OCI-M2 (cell line): ENCODE results near the gene ADM2.
"Not testable (repeated sequence)": the region's sequence is repeated elsewhere in the genome, so short reads cannot be mapped to it uniquely, and the experiment has no call there.

Experiments
- DNase-seq: peaks from one replicate; lab custom pipeline; 2025; ENCODE audit not compliant: unreplicated experiment; lab: John Stamatoyannopoulos, UW

Gene ADM2

DNA sequence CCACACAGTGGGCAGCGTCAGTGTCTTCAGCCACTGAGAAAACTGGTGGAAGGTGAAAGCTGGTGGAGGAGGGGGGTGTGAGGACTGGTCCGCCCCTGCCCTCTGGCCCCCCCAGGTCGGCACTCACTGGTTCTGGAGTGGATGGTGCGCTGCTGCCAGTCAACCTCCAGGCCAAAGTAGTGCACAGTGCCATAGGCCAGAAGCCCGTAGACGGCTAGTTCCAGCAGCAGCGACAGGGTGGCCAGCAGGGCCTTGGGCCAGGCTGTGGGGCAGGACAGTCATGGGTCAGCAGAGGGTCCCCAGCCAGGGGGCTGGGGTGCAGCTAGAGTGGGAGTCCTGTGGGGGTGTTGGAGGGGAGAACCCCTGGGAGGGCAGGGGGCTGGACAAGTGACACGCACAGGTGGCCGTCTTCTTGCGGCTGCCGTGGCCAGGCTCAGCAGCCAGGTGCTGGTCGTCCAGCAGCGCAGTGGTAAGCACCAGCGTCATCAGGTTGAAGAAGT lies 24.0 kb downstream of the ADM2 start:
- no peak for DNase-seq

DNA sequence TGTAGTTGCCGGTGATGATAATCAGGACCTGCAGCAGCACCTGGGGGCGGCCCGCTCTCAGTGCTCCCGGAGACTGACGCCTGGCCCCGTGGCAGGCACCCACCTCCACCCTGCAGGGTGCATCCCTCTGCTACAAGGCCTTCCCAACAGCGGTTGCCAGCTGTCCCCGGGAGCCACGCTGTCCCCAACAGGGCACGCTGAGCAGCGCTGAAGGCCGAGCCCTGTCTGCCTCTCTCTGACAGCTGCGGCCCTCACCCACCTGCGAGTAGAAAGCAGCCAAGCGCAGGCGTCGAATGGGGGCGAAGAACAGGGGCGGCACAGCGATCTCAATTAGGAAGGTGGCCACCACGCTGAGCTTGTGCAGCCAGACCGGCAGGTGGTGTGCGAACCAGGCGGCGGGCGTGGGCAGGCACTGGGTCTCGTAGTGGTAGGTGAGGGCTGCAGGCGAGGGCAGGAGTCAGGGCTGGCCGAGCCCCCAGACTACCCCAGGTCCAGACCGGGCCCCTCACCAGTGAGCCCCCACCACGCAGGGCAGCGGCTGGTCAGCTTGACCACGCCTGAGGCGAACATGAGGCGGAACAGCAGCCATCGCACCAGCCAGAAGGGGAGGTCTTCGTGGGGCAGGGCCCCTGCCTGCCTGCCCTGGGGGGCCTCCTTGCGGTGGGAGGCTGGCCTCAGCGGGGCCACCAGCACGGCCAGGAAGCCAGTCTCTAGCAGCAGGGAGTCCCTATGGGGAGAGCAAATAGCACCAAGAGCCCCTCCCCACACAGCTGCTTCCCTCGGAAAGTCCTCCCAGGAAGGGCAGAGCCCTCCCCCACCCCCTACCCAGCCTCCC lies 24.6 kb downstream of the ADM2 start:
- no peak for DNase-seq

DNA sequence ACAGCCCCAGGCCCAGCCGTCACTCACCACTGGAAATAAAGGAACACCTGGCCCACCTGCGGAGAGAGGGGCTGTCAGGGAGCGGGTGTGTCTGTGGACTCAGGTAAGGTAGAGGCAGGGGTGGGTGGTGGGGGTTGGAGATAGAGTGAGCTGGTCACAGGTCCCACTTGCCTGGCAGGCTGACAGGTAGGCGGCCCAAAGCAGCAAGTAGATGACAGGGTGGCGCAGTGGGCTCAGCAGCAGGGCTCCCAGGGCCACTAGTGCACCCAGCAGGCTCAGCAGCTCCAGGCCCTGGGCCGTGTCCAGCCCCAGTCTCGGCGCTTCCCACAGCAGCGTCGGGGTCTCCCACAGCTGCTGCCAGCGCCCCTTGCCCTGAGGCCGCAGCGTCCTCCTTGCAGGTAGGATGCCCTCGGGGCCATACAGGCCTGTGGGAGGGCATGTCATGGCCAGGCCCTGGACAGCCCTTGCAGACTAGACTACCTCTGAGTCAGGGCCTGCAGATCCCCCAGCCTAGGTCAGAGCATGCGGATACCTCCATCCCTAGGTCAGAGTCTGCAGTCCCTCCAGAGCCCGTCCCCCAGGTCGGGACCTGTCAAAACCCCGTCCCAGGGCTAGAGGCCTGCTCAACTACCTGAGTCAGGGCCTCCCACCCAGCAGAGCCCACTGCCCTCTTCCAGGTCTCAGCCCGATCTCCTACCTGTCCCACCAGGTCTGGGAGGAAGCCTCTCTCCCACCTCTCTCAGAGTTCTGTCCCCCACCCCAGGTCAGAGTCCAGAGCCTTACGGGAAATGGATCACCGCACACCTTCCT lies 25.5 kb downstream of the ADM2 start:
- DNase-seq, result no peak

DNA sequence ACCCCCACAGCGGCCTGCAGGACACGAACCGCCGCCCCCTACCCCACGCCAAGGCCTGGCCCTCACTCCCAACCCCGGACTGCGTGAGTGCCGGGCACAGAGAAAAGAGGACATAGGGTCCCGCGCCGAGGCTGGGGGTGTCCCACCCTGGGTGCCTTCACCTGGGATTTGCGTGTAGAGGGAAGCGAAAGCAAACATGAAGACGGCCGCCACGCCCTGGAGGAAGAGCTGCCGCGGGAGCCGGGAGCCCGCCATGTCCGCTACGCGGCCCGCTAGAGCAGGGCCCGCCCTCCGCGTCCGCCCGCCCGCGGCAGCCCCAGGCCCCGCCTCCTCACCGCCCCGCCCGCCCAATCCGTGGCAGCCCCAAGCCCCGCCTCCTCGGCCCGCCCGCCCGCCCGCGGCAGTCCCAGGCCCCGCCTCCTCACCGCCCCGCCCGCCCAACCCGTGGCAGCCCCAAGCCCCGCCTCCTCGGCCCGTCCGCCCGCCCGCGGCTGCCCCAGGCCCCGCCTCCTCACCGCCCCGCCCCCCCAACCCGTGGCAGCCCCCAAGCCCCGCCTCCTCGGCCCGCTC lies 26.2 kb downstream of the ADM2 start, which contains the start of gene LMF2:
LMF2 (minus strand) TSS at position 282 of the 570 bp plus-strand sequence; CDS start at position 255, 27 bp downstream.
- no peak for DNase-seq

DNA sequence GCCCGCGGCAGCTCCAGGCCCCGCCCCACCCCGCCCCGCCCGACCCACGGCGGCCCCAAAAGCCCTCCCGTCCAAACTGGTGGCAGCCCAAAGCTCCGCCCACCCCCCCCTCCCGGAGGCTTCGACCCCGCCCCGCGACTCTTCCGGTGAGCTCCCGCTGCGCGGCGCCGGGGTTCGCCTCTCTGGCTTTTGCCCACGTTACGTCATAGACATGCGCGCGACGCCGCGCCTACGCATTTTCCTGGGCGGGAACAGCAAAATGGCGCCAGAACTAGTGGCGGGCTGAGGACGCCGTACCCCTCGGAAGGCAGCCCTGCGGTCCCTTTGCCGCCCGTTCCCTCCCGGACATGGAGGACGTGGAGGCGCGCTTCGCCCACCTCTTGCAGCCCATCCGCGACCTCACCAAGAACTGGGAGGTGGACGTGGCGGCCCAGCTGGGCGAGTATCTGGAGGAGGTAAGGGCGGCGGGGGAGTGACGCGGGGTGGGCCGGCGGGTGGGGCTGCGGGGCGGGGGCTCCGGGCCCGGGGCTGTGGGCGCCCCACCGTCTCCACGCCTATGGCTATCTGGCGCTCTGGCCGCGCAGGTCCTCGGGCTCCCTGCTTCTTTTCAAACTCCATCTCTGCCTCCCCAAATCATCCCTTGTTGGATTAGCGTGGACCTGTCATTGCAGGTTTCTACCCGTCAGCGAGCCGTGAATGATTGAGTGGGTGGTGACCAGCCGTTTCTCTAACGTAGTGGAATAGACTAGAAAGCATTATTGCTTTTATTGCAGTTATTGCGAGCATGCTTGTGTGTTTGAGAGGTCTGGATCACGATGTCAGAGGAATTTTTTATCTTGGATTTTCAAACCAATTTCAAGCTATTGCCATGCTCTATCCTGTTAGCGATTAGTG lies 26.9 kb downstream of the ADM2 start, which contains the start of gene NCAPH2:
NCAPH2 (plus strand) TSS at position 234 of the 894 bp plus-strand sequence; CDS start at position 348, 114 bp downstream.
- peak; percentile 52 for DNase-seq

DNA sequence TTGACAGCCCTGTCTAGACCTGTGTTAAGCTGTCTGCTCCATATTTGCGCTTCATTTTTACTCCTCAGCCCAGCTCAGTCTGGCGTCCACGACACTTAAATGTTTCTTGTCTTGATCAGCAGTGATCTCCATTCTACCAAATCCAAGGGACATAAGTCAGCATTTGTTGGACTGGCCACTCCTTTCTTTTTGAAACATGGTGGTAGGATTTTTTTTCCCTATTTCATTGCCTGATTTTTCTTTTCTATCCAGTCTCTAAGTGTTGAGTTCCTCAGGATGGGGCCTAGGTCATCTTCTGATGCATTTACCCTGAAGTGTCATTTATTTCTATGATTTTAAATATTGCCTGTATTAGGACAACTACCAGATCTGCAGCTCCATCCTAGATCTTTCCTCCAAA lies 27.6 kb downstream of the ADM2 start:
- DNase-seq, result no peak

DNA sequence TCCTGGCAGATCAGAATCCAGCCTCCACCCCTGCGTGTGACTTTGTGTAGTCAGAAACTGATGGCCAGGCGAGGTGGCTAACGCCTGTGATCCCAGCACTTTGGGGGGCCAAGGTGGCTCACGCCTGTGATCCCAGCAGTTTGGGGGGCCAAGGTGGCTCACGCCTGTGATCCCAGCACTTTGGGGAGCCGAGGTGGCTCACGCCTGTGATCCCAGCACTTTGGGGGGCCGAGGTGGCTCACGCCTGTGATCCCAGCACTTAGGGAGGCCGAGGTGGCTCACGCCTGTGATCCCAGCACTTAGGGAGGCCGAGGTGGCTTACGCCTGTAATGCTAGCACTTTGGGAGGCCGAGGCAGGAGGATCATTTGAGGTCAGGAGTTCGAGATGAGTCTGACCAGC lies 31.8 kb downstream of the ADM2 start:
- DNase-seq, result no peak

DNA sequence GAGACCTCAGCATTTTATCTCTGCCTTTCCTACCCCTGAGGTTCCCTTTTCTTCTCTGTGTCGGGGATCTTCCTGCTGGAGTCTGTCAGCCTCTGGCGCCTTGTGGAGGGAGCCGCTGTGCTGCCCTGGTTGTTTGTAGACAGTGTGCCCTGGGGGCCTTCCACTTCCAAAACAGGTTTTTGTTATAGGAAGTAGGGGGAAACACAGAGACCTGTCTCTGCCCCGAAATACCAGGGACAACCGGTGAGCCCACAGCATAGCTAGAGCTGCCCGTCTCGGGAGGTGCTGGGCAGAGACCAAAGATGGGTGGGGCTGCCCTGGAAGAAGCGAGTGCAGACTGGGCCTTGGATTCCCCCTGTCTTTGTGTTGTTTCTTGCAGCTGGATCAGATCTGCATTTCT lies 34.7 kb downstream of the ADM2 start:
- DNase-seq, result no peak

DNA sequence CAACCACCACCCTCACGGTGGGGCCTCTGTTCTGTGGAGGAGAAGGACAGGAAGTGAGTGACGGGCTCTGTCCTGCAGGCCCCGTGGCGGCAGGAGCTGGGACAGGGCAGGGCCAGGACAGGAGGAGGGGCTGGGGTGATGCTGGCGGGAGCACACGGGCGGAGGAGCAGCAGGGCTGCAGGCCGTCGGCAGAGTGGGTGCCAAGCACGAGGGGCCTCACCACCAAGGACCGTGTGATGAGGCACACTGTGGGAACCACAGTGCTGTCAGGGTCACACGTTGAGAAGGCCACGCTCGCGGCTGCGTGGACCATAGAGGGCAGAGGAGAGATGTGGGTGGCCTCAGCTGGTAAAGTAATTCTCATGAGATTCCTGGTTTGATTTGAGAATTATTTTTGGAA lies 35.5 kb downstream of the ADM2 start:
- DNase-seq, result no peak

DNA sequence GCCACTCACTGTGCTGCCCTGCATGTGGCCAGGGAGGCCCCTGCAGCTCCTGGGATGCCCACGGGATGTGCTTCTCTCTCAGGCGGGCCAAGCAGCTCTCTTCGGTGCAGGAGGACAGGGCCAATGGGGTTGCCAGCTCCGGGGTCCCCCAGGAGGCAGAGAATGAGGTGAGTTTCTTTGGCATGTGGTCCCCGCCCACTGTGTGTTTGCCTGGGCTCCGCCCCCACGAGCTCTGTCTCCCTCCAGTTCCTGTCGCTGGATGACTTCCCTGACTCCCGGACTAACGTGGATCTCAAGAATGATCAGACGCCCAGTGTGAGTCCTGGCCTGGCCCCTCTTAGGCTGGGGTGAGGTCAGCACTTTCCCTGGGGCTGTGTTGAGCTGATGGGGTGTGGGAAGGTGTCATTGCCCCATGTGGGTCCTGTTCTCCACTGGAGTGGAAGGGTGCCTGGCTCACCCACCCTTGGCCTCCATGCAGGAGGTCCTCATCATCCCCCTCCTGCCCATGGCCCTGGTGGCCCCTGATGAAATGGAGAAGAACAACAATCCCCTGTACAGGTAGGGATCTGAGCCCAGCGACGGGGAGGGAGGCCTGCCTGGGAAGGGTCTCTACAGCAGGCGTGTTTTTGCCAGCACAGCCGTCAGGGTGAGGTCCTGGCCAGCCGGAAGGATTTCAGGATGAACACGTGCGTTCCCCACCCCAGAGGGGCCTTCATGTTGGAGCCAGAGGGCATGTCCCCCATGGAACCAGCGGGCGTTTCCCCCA lies 36.3 kb downstream of the ADM2 start:
- no peak for DNase-seq

DNA sequence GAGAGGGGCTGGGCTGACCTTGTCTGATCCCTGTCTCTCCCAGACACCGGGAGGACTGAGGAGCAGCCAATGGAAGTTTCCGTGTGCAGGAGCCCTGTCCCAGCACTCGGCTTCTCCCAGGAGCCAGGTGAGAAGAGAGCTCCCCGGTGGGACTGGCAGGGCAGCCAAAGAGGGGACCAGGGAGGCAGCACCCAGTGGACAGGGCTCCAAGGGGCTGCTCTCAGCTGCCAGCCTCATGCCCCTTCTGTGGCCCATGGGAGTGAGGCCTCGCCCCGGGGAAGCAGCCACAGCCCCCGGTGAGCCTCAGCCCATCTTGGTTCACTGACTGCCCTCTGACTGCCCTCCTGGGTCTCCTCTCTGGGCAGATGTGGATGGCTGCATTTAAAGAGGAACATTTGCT lies 37.3 kb downstream of the ADM2 start:
- no peak for DNase-seq

DNA sequence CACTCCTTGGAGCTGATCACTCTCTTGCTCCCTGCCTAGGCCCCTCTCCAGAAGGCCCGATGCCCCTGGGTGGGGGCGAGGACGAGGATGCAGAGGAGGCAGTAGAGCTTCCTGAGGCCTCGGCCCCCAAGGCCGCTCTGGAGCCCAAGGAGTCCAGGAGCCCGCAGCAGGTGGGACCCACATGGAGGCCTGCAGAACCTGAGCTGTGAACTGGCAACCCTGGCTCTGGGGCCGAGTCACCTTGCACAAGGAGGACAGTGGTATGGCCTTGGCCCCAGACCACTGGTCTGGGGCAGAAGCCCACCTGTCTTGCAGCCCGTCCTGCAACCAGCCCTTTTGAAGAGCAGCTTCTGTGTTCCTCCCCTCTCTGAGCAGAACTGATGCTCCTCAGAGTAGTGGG lies 37.8 kb downstream of the ADM2 start:
- DNase-seq, result no peak

DNA sequence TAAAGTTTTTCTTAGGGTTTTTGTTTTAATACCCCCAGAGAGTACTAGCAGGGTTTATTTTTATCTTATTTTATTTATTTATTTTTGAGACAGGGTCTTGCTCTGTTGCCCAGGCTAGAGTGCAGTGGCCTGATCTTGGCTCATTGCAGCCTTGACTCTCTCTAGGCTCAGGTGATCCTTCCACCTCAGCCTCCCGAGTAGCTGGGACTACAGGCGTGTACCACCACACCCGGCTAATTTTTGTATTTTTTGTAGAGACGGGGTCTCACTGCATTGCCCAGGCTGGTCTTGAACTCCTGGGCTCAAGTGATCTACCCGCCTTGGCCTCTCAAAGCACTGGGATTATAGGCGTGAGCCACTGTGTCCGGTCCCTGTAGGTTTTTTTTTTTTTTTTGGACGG lies 38.8 kb downstream of the ADM2 start:
- not testable (repeated sequence) for DNase-seq

DNA sequence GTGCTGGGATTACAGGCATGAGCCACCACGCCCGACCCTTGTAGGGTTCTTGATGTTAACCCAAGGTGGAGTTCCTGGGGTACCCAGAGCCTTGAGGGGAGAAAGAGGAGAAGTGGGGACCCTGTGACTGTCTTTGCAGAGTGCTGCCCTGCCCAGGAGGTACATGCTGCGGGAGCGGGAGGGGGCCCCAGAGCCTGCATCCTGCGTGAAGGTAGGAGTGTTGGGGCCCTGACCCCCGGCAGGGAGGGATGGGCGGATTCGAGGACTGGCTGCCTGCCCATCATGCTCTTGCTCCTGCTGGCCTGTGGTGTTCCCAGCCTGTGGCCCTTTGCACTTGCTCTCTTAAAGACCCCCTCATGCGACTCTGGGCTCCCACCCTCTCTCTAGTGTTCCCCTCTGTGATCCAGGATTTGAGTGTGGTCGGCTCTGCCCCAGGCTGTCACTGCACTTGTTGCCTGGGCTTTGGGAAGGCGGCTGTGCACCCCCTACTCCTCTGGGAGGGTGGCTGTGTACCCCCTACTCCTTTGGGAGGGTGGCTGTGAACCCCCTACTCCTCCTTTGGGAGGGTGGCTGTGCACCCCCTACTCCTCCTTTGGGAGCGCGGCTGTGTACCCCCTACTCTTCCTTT lies 39.6 kb downstream of the ADM2 start:
- DNase-seq, result no peak

DNA sequence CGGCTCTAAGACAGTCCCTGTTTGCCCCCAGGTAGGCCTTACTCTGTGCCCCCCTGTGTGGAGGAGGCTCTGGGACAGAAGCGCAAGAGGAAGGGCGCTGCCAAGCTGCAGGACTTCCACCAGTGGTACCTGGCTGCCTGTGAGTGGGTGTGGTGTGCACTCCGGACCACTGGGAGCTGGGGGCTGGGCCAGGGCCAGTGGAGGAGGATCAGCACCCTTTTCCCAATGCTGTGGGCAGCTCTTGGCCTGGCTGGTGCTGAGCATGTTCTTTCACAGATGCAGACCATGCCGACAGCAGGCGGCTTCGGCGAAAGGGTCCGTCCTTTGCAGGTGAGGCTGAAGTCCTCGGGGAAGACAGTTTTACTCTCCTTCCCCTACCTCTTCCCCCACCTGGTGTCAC lies 40.4 kb downstream of the ADM2 start:
- no peak for DNase-seq

DNA sequence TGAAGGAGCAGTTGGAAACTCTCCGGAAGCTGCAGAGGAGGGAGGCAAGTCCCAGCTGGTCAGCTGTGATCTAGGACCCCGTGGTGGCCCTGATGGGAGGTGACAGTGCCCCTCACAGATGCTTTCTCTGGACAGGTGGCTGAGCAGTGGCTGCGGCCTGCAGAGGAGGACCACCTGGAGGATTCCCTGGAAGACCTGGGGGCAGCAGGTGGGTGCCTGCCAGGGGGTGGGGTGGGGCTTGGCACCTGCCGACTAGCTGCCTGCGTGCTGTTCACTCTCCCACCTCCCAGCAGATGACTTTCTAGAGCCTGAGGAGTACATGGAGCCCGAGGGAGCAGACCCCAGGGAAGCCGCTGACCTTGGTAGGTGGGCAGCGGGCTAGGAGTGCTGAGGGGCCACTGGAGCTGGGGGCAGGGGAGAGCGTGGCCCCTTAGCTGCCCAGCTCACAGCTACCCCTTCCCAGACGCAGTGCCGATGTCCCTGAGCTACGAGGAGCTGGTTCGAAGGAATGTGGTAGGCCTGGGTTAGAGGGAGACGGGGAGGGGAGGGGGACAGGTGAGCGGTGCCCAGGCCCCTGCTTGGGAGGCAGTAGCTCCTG lies 41.0 kb downstream of the ADM2 start:
- no peak for DNase-seq

DNA sequence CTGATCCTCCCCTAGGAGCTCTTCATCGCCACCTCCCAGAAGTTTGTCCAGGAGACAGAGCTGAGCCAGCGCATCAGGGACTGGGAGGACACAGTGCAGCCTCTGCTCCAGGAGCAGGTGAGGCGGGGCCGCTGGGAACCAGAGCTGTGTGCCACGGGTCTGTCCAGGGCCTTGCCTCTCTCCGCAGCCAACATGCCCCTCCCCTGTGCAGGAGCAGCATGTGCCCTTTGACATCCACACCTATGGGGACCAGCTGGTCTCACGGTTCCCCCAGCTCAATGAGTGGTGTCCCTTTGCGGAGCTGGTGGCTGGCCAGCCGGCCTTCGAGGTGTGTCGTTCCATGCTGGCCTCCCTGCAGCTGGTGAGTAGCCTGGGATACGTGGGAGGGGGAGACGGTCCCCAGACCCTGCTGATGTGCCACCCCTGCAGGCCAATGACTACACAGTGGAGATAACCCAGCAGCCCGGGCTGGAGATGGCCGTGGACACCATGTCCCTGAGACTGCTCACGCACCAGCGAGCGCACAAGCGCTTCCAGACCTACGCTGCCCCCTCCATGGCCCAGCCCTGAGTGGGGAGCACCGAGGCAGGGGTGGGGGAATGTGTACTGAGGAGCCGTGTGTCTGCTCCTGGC lies 41.6 kb downstream of the ADM2 start:
- no peak for DNase-seq

DNA sequence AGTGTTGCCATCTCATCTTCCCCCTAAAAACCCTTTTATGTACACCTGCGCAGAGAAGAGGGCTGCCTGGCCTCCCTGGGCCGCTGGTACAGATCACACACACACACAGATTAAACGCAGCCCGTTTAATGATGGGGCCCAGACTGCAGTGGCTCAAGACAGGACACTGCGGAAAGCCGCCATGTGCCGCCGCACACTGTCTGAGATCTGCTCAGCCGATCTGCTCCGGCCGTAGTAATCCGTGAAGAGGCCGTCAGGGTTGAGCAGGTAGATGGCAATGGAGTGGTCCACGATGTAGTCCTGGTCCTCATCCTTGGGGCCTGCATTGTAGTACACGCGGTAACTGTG lies 42.1 kb downstream of the ADM2 start:
- DNase-seq, result no peak
